ENCODE measurements around the gene PIWIL4. TPM values are rescaled to one million over a fixed set of nuclear protein-coding genes. Genes with fewer than 3 reads are reported as not detected.
"Not testable (repeated sequence)": the region's sequence is repeated elsewhere in the genome, so short reads cannot be mapped to it uniquely, and the experiment has no call there.

PIWIL4 gene
- total RNA-seq, 1 experiment from 2014 or later: 0.15 TPM

DNA sequence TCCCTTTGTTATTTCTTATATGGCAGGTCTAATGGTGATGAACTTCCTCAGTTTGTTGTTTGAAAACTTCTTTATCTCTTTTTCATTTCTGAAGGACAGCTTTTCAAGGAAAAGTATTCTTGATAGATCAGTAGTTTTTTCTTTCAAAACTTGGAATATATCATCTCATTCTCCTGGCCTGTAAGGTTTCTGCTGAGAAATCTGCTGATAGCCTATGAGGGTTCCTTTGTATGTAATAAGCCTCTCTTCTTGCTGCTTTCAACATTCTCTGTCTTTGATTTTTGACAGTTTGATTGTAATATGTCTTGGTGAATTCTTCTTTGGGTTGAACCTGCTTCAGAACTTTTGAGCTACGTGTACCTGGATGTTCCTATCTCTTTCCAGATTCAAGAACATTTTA lies 46.0 kb downstream of the PIWIL4 start:
- Histone ChIP-seq H3K79me2 (ENCODE audit: low read length) (no peaks in the 10 kb centered on the region), H3K27me3 (ENCODE audit: low read length) (no peaks in the 10 kb centered on the region), H3K4me3 (ENCODE audit: low read length) (no peak overlapping the region), H3K9ac (ENCODE audit: low read length) (no peak overlapping the region), H3K4me2 (ENCODE audit: low read length) (no peak overlapping the region), H3K27ac (ENCODE audit: low read length) (no peak overlapping the region), H3K9me3 (ENCODE audit: low read length) (peaks cover 23% of the 10 kb centered on the region; the same call in 1 of the 2 replicates), H3K9me2 (replicated peaks; ENCODE audit: low read length) (no peaks in the 10 kb centered on the region), H3K36me3 (ENCODE audit: low read depth, low read length) (no peaks in the 10 kb centered on the region), H3F3A (ENCODE audit: low read length, unreplicated experiment) (no peaks in the 10 kb centered on the region), H3K4me1 (ENCODE audit: insufficient read depth, low read length) (no peaks in the 10 kb centered on the region), H2AFZ (ENCODE audit: low read length) (no peak overlapping the region), H4K20me1 (ENCODE audit: low read length) (no peaks in the 10 kb centered on the region)
- ATAC-seq: no peak
- BruUV-seq (replicated peaks): no TSS peak
- DNase-seq: no peak
- intact Hi-C loops (cut with micrococcal nuclease): no loop called here
- ChIA-PET CTCF (no interaction called here), POLR2A (ENCODE audit: unreplicated experiment) (no interaction called here)
- TF ChIP-seq, protein P1, sequence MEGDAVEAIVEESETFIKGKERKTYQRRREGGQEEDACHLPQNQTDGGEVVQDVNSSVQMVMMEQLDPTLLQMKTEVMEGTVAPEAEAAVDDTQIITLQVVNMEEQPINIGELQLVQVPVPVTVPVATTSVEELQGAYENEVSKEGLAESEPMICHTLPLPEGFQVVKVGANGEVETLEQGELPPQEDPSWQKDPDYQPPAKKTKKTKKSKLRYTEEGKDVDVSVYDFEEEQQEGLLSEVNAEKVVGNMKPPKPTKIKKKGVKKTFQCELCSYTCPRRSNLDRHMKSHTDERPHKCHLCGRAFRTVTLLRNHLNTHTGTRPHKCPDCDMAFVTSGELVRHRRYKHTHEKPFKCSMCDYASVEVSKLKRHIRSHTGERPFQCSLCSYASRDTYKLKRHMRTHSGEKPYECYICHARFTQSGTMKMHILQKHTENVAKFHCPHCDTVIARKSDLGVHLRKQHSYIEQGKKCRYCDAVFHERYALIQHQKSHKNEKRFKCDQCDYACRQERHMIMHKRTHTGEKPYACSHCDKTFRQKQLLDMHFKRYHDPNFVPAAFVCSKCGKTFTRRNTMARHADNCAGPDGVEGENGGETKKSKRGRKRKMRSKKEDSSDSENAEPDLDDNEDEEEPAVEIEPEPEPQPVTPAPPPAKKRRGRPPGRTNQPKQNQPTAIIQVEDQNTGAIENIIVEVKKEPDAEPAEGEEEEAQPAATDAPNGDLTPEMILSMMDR (conservative IDR thresholded peaks at IDR 0.05; ENCODE audit: low read depth, low read length): no peak
- no peak for TF ChIP-seq EZH2phosphoT487 (IDR thresholded peaks at IDR 0.05; ENCODE audit: borderline replicate concordance, low read length)
- TF ChIP-seq EZH2 (IDR thresholded peaks at IDR 0.05; ENCODE audit: low read length, unreplicated experiment): no peak

DNA sequence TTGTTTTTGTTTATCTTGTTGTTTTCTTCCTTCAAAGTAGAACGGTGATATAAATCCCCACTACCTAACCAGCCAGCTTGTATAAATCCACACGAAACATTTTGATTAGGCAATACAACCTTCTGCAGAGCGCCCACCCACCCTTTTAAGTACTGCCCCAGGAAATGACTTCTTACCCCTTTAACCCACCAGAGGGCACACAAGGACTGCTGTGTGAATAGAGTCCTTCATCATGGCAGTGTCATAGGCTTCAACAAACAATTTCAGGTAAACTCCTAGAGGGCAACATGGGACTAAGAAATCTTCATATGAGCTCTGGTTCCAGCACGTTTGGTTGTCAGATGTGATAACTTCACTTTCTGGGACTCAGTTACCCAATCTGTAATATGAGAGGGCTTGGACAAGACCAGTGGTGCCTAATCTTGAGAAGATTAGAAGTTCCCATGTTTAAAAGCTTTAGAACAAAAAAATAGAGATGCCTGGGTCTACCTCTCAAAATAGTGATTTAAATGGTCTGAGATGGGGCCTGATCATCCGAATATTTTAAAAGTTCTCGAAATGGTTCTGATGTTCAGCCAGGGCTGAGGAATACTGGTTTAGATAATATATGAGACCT lies 56.1 kb downstream of the PIWIL4 start:
- ATAC-seq (peak; percentile 96), DNase-seq (peak; percentile 95)
- ChIA-PET POLR2A (ENCODE audit: unreplicated experiment) (no interaction called here), CTCF (interaction anchor here (0.5 to 1.7 kb wide), 25 partner anchors 52 to 1802 kb away, joined by 3 to 31 read pairs (median 5); partner anchors contain the start of gene AMOTL1)
- H3K4me1 ChIP-seq (ENCODE audit: insufficient read depth, low read length): peaks cover 4% of the 10 kb centered on the region; the same call in 1 of the 2 replicates
- no peak overlapping the region for H3K9ac ChIP-seq (ENCODE audit: low read length)
- no peak overlapping the region for H3K27ac ChIP-seq (ENCODE audit: low read length)
- no peaks in the 10 kb centered on the region for H3K27me3 ChIP-seq (ENCODE audit: low read length)
- no peaks in the 10 kb centered on the region for H3K36me3 ChIP-seq (ENCODE audit: low read depth, low read length)
- peaks cover 9% of the 10 kb centered on the region for H3K9me3 ChIP-seq (ENCODE audit: low read length)
- intact Hi-C loops (cut with micrococcal nuclease): loop anchor here (1.0 to 10.0 kb wide), 9 partner anchors 52 to 524 kb away; partner anchors contain the start of gene SRSF8
- no peak overlapping the region for H3K4me3 ChIP-seq (ENCODE audit: low read length)
- no peak overlapping the region for H2AFZ ChIP-seq (ENCODE audit: low read length)
- no peaks in the 10 kb centered on the region for H3K79me2 ChIP-seq (ENCODE audit: low read length)
- H3F3A ChIP-seq (ENCODE audit: low read length, unreplicated experiment): no peaks in the 10 kb centered on the region
- H3K4me2 ChIP-seq (ENCODE audit: low read length): 0 out of 2 replicates have a peak overlapping the region, but pooled peaks have one; percentile 1
- no peaks in the 10 kb centered on the region for H3K9me2 ChIP-seq (replicated peaks; ENCODE audit: low read length)
- no peaks in the 10 kb centered on the region for H4K20me1 ChIP-seq (ENCODE audit: low read length)
- no peak for TF ChIP-seq EZH2phosphoT487 (IDR thresholded peaks at IDR 0.05; ENCODE audit: borderline replicate concordance, low read length)
- TF ChIP-seq, protein P1 (conservative IDR thresholded peaks at IDR 0.05; ENCODE audit: low read depth, low read length): peak; percentile 99
- no TSS peak for BruUV-seq (replicated peaks)

DNA sequence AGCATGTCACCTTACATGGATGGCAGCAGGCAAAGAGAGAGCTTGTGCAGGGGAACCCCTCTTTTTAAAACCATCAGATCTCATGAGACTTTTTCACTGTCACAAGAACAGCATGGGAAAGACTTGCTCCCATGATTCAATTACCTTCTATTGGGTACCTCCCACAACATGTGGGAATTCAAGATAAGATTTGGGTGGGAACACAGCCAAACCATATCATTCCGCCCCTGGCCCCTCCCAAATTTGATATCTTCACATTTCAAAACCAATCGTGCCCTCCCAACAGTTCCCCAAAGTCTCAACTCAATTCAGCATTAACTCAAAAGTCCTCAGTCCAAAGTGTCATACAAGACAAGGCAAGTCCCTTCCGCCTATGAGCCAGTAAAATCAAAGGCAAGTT lies 58.3 kb downstream of the PIWIL4 start:
- H3K9ac ChIP-seq (ENCODE audit: low read length); H3K27ac ChIP-seq (ENCODE audit: low read length); H3K27me3 ChIP-seq (ENCODE audit: low read length); H3K4me2 ChIP-seq (ENCODE audit: low read length); BruUV-seq (replicated peaks); H3K36me3 ChIP-seq (ENCODE audit: low read depth, low read length); H3F3A ChIP-seq (ENCODE audit: low read length, unreplicated experiment); DNase-seq; ATAC-seq; H3K79me2 ChIP-seq (ENCODE audit: low read length); H3K4me1 ChIP-seq (ENCODE audit: insufficient read depth, low read length); H4K20me1 ChIP-seq (ENCODE audit: low read length); H2AFZ ChIP-seq (ENCODE audit: low read length); POLR2A ChIA-PET (ENCODE audit: unreplicated experiment); CTCF ChIA-PET; H3K9me2 ChIP-seq (replicated peaks; ENCODE audit: low read length); H3K4me3 ChIP-seq (ENCODE audit: low read length): not testable (repeated sequence)
- H3K9me3 ChIP-seq (ENCODE audit: low read length): peaks cover 11% of the 10 kb centered on the region
- intact Hi-C loops (cut with micrococcal nuclease): loop anchor here (10.0 kb wide), 1 partner anchor 49 kb away; no protein-coding TSS in a partner anchor

DNA sequence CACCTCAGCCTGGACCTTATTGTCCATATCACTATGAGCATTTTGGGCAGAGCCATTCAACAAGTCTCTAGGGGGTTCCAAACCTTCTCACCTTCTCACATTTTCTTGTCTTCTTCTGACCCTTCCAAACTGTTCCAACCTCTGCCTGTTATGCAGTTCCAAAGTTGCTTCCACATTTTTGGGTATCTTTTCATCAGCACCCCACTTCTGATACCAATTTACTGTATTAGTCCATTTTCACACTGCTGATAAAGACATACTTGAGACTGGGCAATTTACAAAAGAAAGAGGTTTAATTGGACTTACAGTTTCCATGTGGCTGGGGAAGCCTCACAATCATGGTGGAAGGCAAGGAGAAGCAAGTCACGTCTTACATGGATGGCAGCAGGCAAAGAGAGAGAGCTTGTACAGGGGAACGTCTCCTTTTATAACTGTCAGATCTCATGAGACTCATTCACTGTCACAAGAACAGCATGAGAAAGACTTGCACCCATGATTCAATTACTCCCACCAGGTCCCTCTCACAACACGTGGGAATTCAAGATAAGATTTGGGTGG lies 59.9 kb downstream of the PIWIL4 start:
- H3K4me3 ChIP-seq (ENCODE audit: low read length); POLR2A ChIA-PET (ENCODE audit: unreplicated experiment); CTCF ChIA-PET; ATAC-seq; H3K4me1 ChIP-seq (ENCODE audit: insufficient read depth, low read length); DNase-seq; H3K4me2 ChIP-seq (ENCODE audit: low read length); H4K20me1 ChIP-seq (ENCODE audit: low read length); H3F3A ChIP-seq (ENCODE audit: low read length, unreplicated experiment); H3K27me3 ChIP-seq (ENCODE audit: low read length); H3K9me2 ChIP-seq (replicated peaks; ENCODE audit: low read length); H3K79me2 ChIP-seq (ENCODE audit: low read length); H3K9ac ChIP-seq (ENCODE audit: low read length); H3K36me3 ChIP-seq (ENCODE audit: low read depth, low read length); BruUV-seq (replicated peaks); H3K27ac ChIP-seq (ENCODE audit: low read length); H2AFZ ChIP-seq (ENCODE audit: low read length): not testable (repeated sequence)
- intact Hi-C loops (cut with micrococcal nuclease): loop anchor here (10.0 kb wide), 1 partner anchor 48 kb away; no protein-coding TSS in a partner anchor
- H3K9me3 ChIP-seq (ENCODE audit: low read length): peaks cover 11% of the 10 kb centered on the region
